ENCODE measurements around the gene ARFIP2. TPM values are rescaled to one million over a fixed set of nuclear protein-coding genes. Genes with fewer than 3 reads are reported as not detected.

The ARFIP2 gene
- total RNA-seq, 1 donor from 2014 or later = 71.8 TPM

DNA sequence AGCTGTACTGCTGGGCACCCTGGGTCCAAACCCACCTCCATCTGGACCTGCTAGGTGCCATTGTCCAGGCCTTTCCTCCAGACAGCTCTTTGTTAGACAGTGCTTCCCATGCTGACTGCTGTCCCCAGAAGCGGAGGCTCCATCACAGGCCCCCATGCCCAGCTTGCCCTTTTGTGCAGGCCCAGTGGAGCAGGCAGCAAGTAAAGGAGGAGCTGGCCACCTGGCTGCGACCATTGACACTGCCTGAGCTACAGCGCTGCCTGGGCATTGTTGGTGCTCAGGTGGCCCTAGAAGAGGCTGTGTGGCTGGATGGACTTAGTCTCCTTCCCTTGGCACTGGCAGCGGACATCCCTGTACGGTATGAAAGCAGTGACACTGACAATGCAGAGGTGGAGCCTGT, 17.4 kb upstream of the ARFIP2 start:
- no peak overlapping the region for H2AFZ ChIP-seq (ENCODE audit: low read depth, low read length)
- no peaks in the 10 kb centered on the region for H3K9me3 ChIP-seq (ENCODE audit: insufficient read depth, low read depth, low read length)
- H3K4me3 Mint-ChIP-seq (ENCODE audit: unreplicated experiment) = no peak overlapping the region
- no peak overlapping the region for H3K27ac ChIP-seq (ENCODE audit: low read depth, low read length)
- no peak overlapping the region for H3K27ac Mint-ChIP-seq (ENCODE audit: unreplicated experiment)
- no peak overlapping the region for H3K9ac ChIP-seq (ENCODE audit: low read length)
- H3K4me1 ChIP-seq (ENCODE audit: insufficient read depth, low read length) = peaks cover 13% of the 10 kb centered on the region
- DNase-seq (ENCODE audit: low read depth) (no peak), FAIRE-seq (no peak)
- peaks cover 3% of the 10 kb centered on the region for H4K20me1 ChIP-seq (ENCODE audit: insufficient read depth, low read length)
- peaks cover 4% of the 10 kb centered on the region for H3K36me3 ChIP-seq (ENCODE audit: insufficient read depth, low read length)
- no peaks in the 10 kb centered on the region for H3K79me2 ChIP-seq (ENCODE audit: insufficient read depth, low read length)
- H3K36me3 Mint-ChIP-seq (ENCODE audit: low read depth, unreplicated experiment) = peaks cover 33% of the 10 kb centered on the region
- H3K27me3 Mint-ChIP-seq (ENCODE audit: low read depth, unreplicated experiment) = no peaks in the 10 kb centered on the region
- no peak overlapping the region for H3K4me3 ChIP-seq (ENCODE audit: insufficient read depth, low read depth, low read length)
- no peaks in the 10 kb centered on the region for H3K27me3 ChIP-seq (ENCODE audit: insufficient read depth, low read length)
- no peak for TF ChIP-seq EZH2 (IDR thresholded peaks at IDR 0.05; ENCODE audit: insufficient read depth, low read length)
- TF ChIP-seq, protein P1, sequence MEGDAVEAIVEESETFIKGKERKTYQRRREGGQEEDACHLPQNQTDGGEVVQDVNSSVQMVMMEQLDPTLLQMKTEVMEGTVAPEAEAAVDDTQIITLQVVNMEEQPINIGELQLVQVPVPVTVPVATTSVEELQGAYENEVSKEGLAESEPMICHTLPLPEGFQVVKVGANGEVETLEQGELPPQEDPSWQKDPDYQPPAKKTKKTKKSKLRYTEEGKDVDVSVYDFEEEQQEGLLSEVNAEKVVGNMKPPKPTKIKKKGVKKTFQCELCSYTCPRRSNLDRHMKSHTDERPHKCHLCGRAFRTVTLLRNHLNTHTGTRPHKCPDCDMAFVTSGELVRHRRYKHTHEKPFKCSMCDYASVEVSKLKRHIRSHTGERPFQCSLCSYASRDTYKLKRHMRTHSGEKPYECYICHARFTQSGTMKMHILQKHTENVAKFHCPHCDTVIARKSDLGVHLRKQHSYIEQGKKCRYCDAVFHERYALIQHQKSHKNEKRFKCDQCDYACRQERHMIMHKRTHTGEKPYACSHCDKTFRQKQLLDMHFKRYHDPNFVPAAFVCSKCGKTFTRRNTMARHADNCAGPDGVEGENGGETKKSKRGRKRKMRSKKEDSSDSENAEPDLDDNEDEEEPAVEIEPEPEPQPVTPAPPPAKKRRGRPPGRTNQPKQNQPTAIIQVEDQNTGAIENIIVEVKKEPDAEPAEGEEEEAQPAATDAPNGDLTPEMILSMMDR (IDR thresholded peaks at IDR 0.05; ENCODE audit: insufficient read depth, low read depth, low read length) = no peak
- no peaks in the 10 kb centered on the region for H3K9me3 Mint-ChIP-seq (ENCODE audit: unreplicated experiment)
- H3K4me2 ChIP-seq (ENCODE audit: low read length) = no peak overlapping the region
- no peaks in the 10 kb centered on the region for H3K4me1 Mint-ChIP-seq (ENCODE audit: low read depth, unreplicated experiment)

DNA sequence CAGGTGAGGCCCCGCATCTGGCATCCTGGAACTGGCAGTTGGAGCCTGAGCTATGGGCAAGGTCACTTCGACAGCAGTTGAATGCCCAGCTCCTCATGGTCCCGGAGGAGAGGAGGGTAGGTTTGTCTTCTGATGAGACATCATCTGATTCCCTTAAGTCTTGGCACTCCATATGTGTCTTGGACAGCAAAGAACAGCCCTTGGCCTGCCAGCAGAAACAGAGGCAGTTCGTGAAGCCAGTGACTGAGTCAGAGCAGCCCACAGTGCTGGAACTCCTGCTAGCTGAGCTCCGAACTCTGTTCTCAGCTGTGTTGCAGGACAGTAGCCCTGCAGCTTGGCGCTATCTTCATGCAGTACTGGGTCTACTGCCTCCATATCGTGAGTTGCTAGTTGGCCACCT, 17.0 kb upstream of the ARFIP2 start:
- H3K27ac ChIP-seq (ENCODE audit: low read depth, low read length) = no peak overlapping the region
- no peaks in the 10 kb centered on the region for H3K27me3 ChIP-seq (ENCODE audit: insufficient read depth, low read length)
- peak; percentile 52 for DNase-seq (ENCODE audit: low read depth)
- peaks cover 11% of the 10 kb centered on the region for H3K4me1 ChIP-seq (ENCODE audit: insufficient read depth, low read length)
- peaks cover 4% of the 10 kb centered on the region for H3K36me3 ChIP-seq (ENCODE audit: insufficient read depth, low read length)
- no peaks in the 10 kb centered on the region for H3K9me3 Mint-ChIP-seq (ENCODE audit: unreplicated experiment)
- H3K4me1 Mint-ChIP-seq (ENCODE audit: low read depth, unreplicated experiment) = no peaks in the 10 kb centered on the region
- no peak overlapping the region for H3K27ac Mint-ChIP-seq (ENCODE audit: unreplicated experiment)
- H3K9ac ChIP-seq (ENCODE audit: low read length) = no peak overlapping the region
- peaks cover 34% of the 10 kb centered on the region for H3K36me3 Mint-ChIP-seq (ENCODE audit: low read depth, unreplicated experiment)
- no peak overlapping the region for H3K4me3 Mint-ChIP-seq (ENCODE audit: unreplicated experiment)
- no peaks in the 10 kb centered on the region for H3K79me2 ChIP-seq (ENCODE audit: insufficient read depth, low read length)
- no peak for FAIRE-seq
- no peak overlapping the region for H2AFZ ChIP-seq (ENCODE audit: low read depth, low read length)
- H3K4me2 ChIP-seq (ENCODE audit: low read length) = no peak overlapping the region
- no peak overlapping the region for H3K4me3 ChIP-seq (ENCODE audit: insufficient read depth, low read depth, low read length)
- no peaks in the 10 kb centered on the region for H3K9me3 ChIP-seq (ENCODE audit: insufficient read depth, low read depth, low read length)
- H3K27me3 Mint-ChIP-seq (ENCODE audit: low read depth, unreplicated experiment) = no peaks in the 10 kb centered on the region
- TF ChIP-seq, protein P1 (IDR thresholded peaks at IDR 0.05; ENCODE audit: insufficient read depth, low read depth, low read length) = no peak
- peaks cover 3% of the 10 kb centered on the region for H4K20me1 ChIP-seq (ENCODE audit: insufficient read depth, low read length)

- Mint-ChIP-seq H3K27me3 (ENCODE audit: low read depth, unreplicated experiment) (no peaks in the 10 kb centered on the region), H3K36me3 (ENCODE audit: low read depth, unreplicated experiment) (peaks cover 33% of the 10 kb centered on the region), H3K9me3 (ENCODE audit: unreplicated experiment) (no peaks in the 10 kb centered on the region), H3K4me3 (ENCODE audit: unreplicated experiment) (no peak within 1 kb of the TSS), H3K4me1 (ENCODE audit: low read depth, unreplicated experiment) (no peaks in the 10 kb centered on the region), H3K27ac (ENCODE audit: unreplicated experiment) (no peak within 1 kb of the TSS)
- peaks cover 7% of the 10 kb centered on the region for H3K4me1 ChIP-seq (ENCODE audit: insufficient read depth, low read length)
- no peak for TF ChIP-seq EZH2 (IDR thresholded peaks at IDR 0.05; ENCODE audit: insufficient read depth, low read length)
- TF ChIP-seq, protein P1 (IDR thresholded peaks at IDR 0.05; ENCODE audit: insufficient read depth, low read depth, low read length) = no peak
- H3K27me3 ChIP-seq (ENCODE audit: insufficient read depth, low read length) = no peaks in the 10 kb centered on the region
- no peak within 1 kb of the TSS for H3K4me3 ChIP-seq (ENCODE audit: insufficient read depth, low read depth, low read length)
- H3K9me3 ChIP-seq (ENCODE audit: insufficient read depth, low read depth, low read length) = no peaks in the 10 kb centered on the region
- DNase-seq (ENCODE audit: low read depth) (no peak), FAIRE-seq (no peak)
- H3K79me2 ChIP-seq (ENCODE audit: insufficient read depth, low read length) = no peaks in the 10 kb centered on the region
- no peak within 1 kb of the TSS for H2AFZ ChIP-seq (ENCODE audit: low read depth, low read length)
- H3K4me2 ChIP-seq (ENCODE audit: low read length) = no peak within 1 kb of the TSS
- H3K36me3 ChIP-seq (ENCODE audit: insufficient read depth, low read length) = peaks cover 4% of the 10 kb centered on the region
- peaks cover 3% of the 10 kb centered on the region for H4K20me1 ChIP-seq (ENCODE audit: insufficient read depth, low read length)
- H3K27ac ChIP-seq (ENCODE audit: low read depth, low read length) = no peak within 1 kb of the TSS
- H3K9ac ChIP-seq (ENCODE audit: low read length) = no peak within 1 kb of the TSS
Observed at GRCh38 chr11:6497069-6497839, 16.1 kb upstream of the ARFIP2 start, which contains the start of gene DNHD1. TSS of gene DNHD1 (plus strand) at chr11:6497280. CDS start at chr11:6498216, 936 bp downstream.
